Panc1 (cell line): ENCODE measurements around the gene SNRNP40. TPM values are rescaled to one million over a fixed set of nuclear protein-coding genes. Genes with fewer than 3 reads are reported as not detected.

Experiments
- ATAC-seq: fragments of 200-7000 bp; cut with Tn5 transposase; 2 replicates; pipeline ENCODE4 v1.9.1; 2020; ENCODE audit warnings: mild to moderate bottlenecking, moderate library complexity
- BruUV-seq: library from RNA; stranded (reverse); fragments of 400-500 nt; replicated peaks from 2 replicates; lab custom pipeline; 2021; lab: Mats Ljungman, UMichigan
- CTCF ChIA-PET: fragments of 300-600 bp; sonication (Branson Sonifier 250); formaldehyde crosslinking; loops from one replicate; lab custom pipeline; 2022; ENCODE audit warnings: antibody characterized with exemption; lab: Charles Lee
- POLR2A ChIA-PET: fragments of 300-600 bp; sonication (Branson Sonifier 250); formaldehyde crosslinking; loops from one replicate; lab custom pipeline; 2022; ENCODE audit warnings: antibody characterized with exemption; lab: Charles Lee
- DNase-seq: peaks from one replicate; pipeline ENCODE4 v3.0.0-alpha.2; 2010; ENCODE audit warnings: low read depth, low spot score
- H3K27ac ChIP-seq: 2 replicates; pipeline ENCODE4 v1.5.1; 2011; ENCODE audit warnings: mild to moderate bottlenecking, low read length, inconsistent platforms
- H3K27me3 ChIP-seq: fragments of 200-500 bp; sonication (Bioruptor generic); 2 replicates; pipeline ENCODE4 v1.6.0; 2014; ENCODE audit warnings: low read length, inconsistent platforms; ENCODE audit not compliant: control insufficient read depth, insufficient read depth
- H3K36me3 ChIP-seq: fragments of 200-500 bp; sonication (Bioruptor generic); 2 replicates; pipeline ENCODE4 v1.5.1; 2014; ENCODE audit warnings: inconsistent platforms, mild to moderate bottlenecking, low read length, moderate library complexity; ENCODE audit not compliant: control insufficient read depth, insufficient read depth
- H3K4me1 ChIP-seq: 2 replicates; pipeline ENCODE4 v1.5.1; 2011; ENCODE audit warnings: inconsistent platforms, mild to moderate bottlenecking, low read length, moderate library complexity; ENCODE audit not compliant: control insufficient read depth, insufficient read depth
- H3K4me3 ChIP-seq, 2 experiments: 2 replicates each; pipeline ENCODE4 v1.5.1; 2011 to 2012; ENCODE audit warnings: low read depth in 2 of 2, low read length in 2 of 2, mild to moderate bottlenecking in 2 of 2, inconsistent platforms in 1 of 2, moderate library complexity in 1 of 2
- H3K9me3 ChIP-seq: fragments of 200-500 bp; sonication (Bioruptor generic); 2 replicates; pipeline ENCODE4 v1.5.1; 2014; ENCODE audit warnings: low read depth, mild to moderate bottlenecking, inconsistent platforms, low read length, moderate library complexity; ENCODE audit not compliant: control insufficient read depth, insufficient read depth
- CTCF ChIP-seq: fragments of 450-650 bp; IDR thresholded peaks from 2 replicates; pipeline ENCODE4 v1.5.1; 2017; ENCODE audit warnings: mild to moderate bottlenecking
- POLR2AphosphoS5 ChIP-seq: IDR thresholded peaks from 2 replicates; pipeline ENCODE4 v1.6.1; 2012; ENCODE audit warnings: mild to moderate bottlenecking, low read depth, low read length, moderate library complexity
- SIN3A ChIP-seq: IDR thresholded peaks from 2 replicates; pipeline ENCODE4 v1.6.1; 2012; ENCODE audit warnings: low read depth, mild to moderate bottlenecking, low read length, moderate library complexity, borderline replicate concordance; ENCODE audit not compliant: insufficient read depth
- TCF7L2 ChIP-seq: IDR thresholded peaks from 2 replicates; pipeline ENCODE4 v1.6.1; 2011; ENCODE audit warnings: mild to moderate bottlenecking, low read depth, low read length, inconsistent platforms
- in situ Hi-C: cut with HindIII; loops from 2 replicates; pipeline ENCODE4 v1.10.0; 2016; ENCODE audit warnings: low sequenced_read_pairs, low pct_unique_long_range_greater_than_20kb
- intact Hi-C: fragments of 100-400 bp; cut with micrococcal nuclease; formaldehyde crosslinking; loops from one replicate; pipeline ENCODE4 v1.10.0; 2022; ENCODE audit not compliant: unreplicated experiment
- total RNA-seq: library from RNA; stranded (reverse); gene quantifications from one replicate; pipeline ENCODE4 v1.2.1, GENCODE V29; 2021; ENCODE audit not compliant: unreplicated experiment
- TF ChIP-seq, protein P1 (sequence below), 2 experiments: IDR thresholded peaks; 2 replicates each; pipeline ENCODE4 v1.6.1; 2011 to 2012; ENCODE audit warnings: low read depth in 2 of 2, control low read depth in 1 of 2, low read length in 1 of 2, mild to moderate bottlenecking in 1 of 2, moderate library complexity in 1 of 2; ENCODE audit not compliant: insufficient read depth in 1 of 2

The SNRNP40 gene
- total RNA-seq, 1 experiment from 2014 or later, result 99.3 TPM

DNA sequence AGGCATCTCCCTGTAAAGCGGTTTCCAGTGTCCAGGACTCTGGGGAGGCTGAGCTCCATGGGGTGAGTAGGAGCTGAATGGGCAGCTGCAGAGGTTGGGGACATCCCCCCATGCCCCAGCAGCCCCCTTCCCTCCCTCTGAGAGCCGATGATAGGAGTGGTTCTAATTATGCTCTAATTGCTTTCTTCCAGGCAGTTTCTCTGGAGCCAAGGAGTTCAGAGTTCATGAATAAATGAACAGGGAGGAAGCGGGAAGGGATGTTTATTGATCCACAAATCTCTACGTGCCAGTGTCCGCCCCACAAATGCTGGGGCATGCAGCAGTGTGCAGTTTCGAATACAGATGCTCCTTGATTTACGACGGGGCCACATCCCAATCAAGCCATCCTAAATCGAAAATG is 72.5 kb downstream of the SNRNP40 start:
- no peak for TF ChIP-seq POLR2AphosphoS5
- no peak for TF ChIP-seq CTCF
- TF ChIP-seq TCF7L2, result no peak
- no peak for TF ChIP-seq SIN3A
- TF ChIP-seq, protein P1, sequence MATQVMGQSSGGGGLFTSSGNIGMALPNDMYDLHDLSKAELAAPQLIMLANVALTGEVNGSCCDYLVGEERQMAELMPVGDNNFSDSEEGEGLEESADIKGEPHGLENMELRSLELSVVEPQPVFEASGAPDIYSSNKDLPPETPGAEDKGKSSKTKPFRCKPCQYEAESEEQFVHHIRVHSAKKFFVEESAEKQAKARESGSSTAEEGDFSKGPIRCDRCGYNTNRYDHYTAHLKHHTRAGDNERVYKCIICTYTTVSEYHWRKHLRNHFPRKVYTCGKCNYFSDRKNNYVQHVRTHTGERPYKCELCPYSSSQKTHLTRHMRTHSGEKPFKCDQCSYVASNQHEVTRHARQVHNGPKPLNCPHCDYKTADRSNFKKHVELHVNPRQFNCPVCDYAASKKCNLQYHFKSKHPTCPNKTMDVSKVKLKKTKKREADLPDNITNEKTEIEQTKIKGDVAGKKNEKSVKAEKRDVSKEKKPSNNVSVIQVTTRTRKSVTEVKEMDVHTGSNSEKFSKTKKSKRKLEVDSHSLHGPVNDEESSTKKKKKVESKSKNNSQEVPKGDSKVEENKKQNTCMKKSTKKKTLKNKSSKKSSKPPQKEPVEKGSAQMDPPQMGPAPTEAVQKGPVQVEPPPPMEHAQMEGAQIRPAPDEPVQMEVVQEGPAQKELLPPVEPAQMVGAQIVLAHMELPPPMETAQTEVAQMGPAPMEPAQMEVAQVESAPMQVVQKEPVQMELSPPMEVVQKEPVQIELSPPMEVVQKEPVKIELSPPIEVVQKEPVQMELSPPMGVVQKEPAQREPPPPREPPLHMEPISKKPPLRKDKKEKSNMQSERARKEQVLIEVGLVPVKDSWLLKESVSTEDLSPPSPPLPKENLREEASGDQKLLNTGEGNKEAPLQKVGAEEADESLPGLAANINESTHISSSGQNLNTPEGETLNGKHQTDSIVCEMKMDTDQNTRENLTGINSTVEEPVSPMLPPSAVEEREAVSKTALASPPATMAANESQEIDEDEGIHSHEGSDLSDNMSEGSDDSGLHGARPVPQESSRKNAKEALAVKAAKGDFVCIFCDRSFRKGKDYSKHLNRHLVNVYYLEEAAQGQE (IDR thresholded peaks at IDR 0.05; ENCODE audit: insufficient read depth in 1 of 2, low read depth in 2 of 2, low read length in 1 of 2), result no peak
- CTCF ChIA-PET, result no interaction called here
- H3K36me3 ChIP-seq, result no peaks in the 10 kb centered on the region
- H3K4me3 ChIP-seq, result no peak overlapping the region
- BruUV-seq, result no TSS peak
- no peak overlapping the region for H3K27ac ChIP-seq
- POLR2A ChIA-PET, result no interaction called here
- in situ Hi-C loops (no loop called here), intact Hi-C loops (no loop called here)
- H3K27me3 ChIP-seq, result no peaks in the 10 kb centered on the region
- no peaks in the 10 kb centered on the region; the same call in 1 of the 2 replicates for H3K4me1 ChIP-seq
- no peaks in the 10 kb centered on the region for H3K9me3 ChIP-seq
- ATAC-seq (no peak; the same call in 1 of the 2 replicates), DNase-seq (no peak)

DNA sequence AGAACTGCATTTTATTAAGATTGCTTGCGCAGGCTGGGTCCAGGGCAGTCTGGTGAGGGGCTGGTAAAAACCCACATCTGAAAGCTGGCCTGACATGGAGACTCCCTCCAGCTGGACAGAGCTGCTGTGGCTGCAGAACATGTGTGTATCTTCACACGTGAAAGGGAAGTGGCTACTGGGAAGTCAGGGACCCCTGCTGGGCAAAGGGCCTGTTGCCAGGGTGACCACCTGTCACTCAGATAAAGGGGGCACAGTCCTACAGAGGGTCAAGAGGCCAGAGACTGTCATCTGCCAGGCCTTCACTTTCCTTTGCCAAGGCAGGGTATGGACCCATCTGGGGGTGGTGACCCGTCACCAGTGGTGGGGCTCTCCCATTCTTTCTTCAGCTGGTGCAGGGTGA is 74.4 kb downstream of the SNRNP40 start:
- Histone ChIP-seq H3K4me1 (no peaks in the 10 kb centered on the region; the same call in 1 of the 2 replicates), H3K36me3 (no peaks in the 10 kb centered on the region), H3K27me3 (no peaks in the 10 kb centered on the region), H3K27ac (no peak overlapping the region), H3K4me3 (no peak overlapping the region), H3K9me3 (no peaks in the 10 kb centered on the region)
- TF ChIP-seq CTCF (no peak), SIN3A (no peak), POLR2AphosphoS5 (no peak), TCF7L2 (no peak)
- TF ChIP-seq, protein P1 (IDR thresholded peaks at IDR 0.05; ENCODE audit: insufficient read depth in 1 of 2, low read depth in 2 of 2, low read length in 1 of 2), result no peak
- intact Hi-C loops (no loop called here), in situ Hi-C loops (no loop called here)
- no TSS peak for BruUV-seq
- ATAC-seq, result no peak
- ChIA-PET CTCF (no interaction called here), POLR2A (no interaction called here)
- no peak for DNase-seq
